HEK293 (cell line): ENCODE results near the gene NCOA3.

Experiments used
- CTCF ChIP-seq: fragments of 450-650 bp; formaldehyde crosslinking; IDR thresholded peaks from 2 replicates; pipeline ENCODE4 v1.5.1; 2016; ENCODE audit warnings: missing biosample characterization, missing genetic modification characterization
- FEZF1 ChIP-seq: fragments of 450-650 bp; formaldehyde crosslinking; IDR thresholded peaks from 2 replicates; pipeline ENCODE4 v1.5.1; 2016; ENCODE audit warnings: missing biosample characterization, missing genetic modification characterization
- KLF9 ChIP-seq: fragments of 450-650 bp; formaldehyde crosslinking; IDR thresholded peaks from 2 replicates; pipeline ENCODE4 v1.5.1; 2016; ENCODE audit warnings: missing biosample characterization, missing genetic modification characterization, low read depth
- PRDM10 ChIP-seq: fragments of 450-650 bp; formaldehyde crosslinking; IDR thresholded peaks from 2 replicates; pipeline ENCODE4 v1.5.1; 2016; ENCODE audit warnings: missing biosample characterization, missing genetic modification characterization
- SCRT1 ChIP-seq: fragments of 450-650 bp; formaldehyde crosslinking; IDR thresholded peaks from 2 replicates; pipeline ENCODE4 v1.5.1; 2016; ENCODE audit warnings: missing biosample characterization, missing genetic modification characterization, borderline replicate concordance
- TSHZ1 ChIP-seq: fragments of 450-650 bp; formaldehyde crosslinking; IDR thresholded peaks from 2 replicates; pipeline ENCODE4 v1.5.1; 2016; ENCODE audit warnings: missing biosample characterization, missing genetic modification characterization, borderline replicate concordance
- YY1 ChIP-seq: fragments of 450-650 bp; formaldehyde crosslinking; IDR thresholded peaks from 2 replicates; pipeline ENCODE4 v1.5.1; 2018; ENCODE audit warnings: missing biosample characterization, missing genetic modification characterization
- ZNF202 ChIP-seq: fragments of 450-650 bp; formaldehyde crosslinking; IDR thresholded peaks from 2 replicates; pipeline ENCODE4 v1.5.1; 2016; ENCODE audit warnings: missing biosample characterization, missing genetic modification characterization, borderline replicate concordance
- ZNF248 ChIP-seq: fragments of 450-650 bp; formaldehyde crosslinking; IDR thresholded peaks from 2 replicates; pipeline ENCODE4 v1.5.1; 2017; ENCODE audit warnings: missing biosample characterization, missing genetic modification characterization
- ZNF274 ChIP-seq, 2 experiments: fragments of 200-500 bp in 1 of 2; fragments of 450-650 bp in 1 of 2; sonication (Bioruptor generic) in 1 of 2; formaldehyde crosslinking in 1 of 2; IDR thresholded peaks; 2 replicates each; pipeline versions ENCODE4 v1.5.1 to v1.6.1; 2014 to 2016; ENCODE audit warnings: borderline replicate concordance in 1 of 2, inconsistent platforms in 1 of 2, low read length in 1 of 2, missing biosample characterization in 1 of 2, missing genetic modification characterization in 1 of 2
- ZNF792 ChIP-seq: fragments of 450-650 bp; formaldehyde crosslinking; IDR thresholded peaks from 2 replicates; pipeline ENCODE4 v1.5.1; 2016; ENCODE audit warnings: missing biosample characterization, missing genetic modification characterization
- TF ChIP-seq, protein P1 (sequence below): fragments of 450-650 bp; formaldehyde crosslinking; IDR thresholded peaks from 2 replicates; pipeline ENCODE4 v1.5.1; 2016; ENCODE audit warnings: missing biosample characterization, missing genetic modification characterization

- TF ChIP-seq SCRT1 (tag by site-specific recombination) (no peak), CTCF (tag by site-specific recombination) (no peak), KLF9 (no peak), ZNF792 (tag by site-specific recombination) (no peak), ZNF248 (tag by site-specific recombination) (no peak), PRDM10 (tag by site-specific recombination) (no peak), ZNF274 (IDR thresholded peaks at IDR 0.05; ENCODE audit: low read length) (no peak), ZNF274 (tag by site-specific recombination; IDR thresholded peaks at IDR 0.05; ENCODE audit: borderline replicate concordance) (no peak), TSHZ1 (tag by site-specific recombination) (no peak), YY1 (tag by site-specific recombination) (no peak), ZNF202 (tag by site-specific recombination) (no peak), FEZF1 (no peak)
- TF ChIP-seq, protein P1, sequence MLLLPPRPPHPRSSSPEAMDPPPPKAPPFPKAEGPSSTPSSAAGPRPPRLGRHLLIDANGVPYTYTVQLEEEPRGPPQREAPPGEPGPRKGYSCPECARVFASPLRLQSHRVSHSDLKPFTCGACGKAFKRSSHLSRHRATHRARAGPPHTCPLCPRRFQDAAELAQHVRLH (tag by site-specific recombination) = no peak
Measured at GRCh38 chr20:47682028-47682783, 180.5 kb downstream of the NCOA3 start.
